ENCODE data around the gene NELL1.
"Not testable (repeated sequence)": the region's sequence is repeated elsewhere in the genome, so short reads cannot be mapped to it uniquely, and the experiment has no call there.

Gene NELL1

GRCh38 chr11:21122523-21122922, 453.1 kb downstream of the NELL1 start:
- no peak for DNase-seq

GRCh38 chr11:21132146-21132720, 462.8 kb downstream of the NELL1 start:
- DNase-seq: no peak

- DNase-seq: no peak
Measured at GRCh38 chr11:21133244-21133643, 463.9 kb downstream of the NELL1 start.

- no peak for DNase-seq
Measured at GRCh38 chr11:21133722-21134121, 464.3 kb downstream of the NELL1 start.

- DNase-seq: no peak
Measured at GRCh38 chr11:21137803-21138202, 468.4 kb downstream of the NELL1 start.

- DNase-seq: not testable (repeated sequence)
Measured at GRCh38 chr11:21141557-21141956, 472.2 kb downstream of the NELL1 start.

GRCh38 chr11:21142007-21142406, 472.6 kb downstream of the NELL1 start:
- DNase-seq: peak in 2 of 4 experiments; percentile 3 to 10

GRCh38 chr11:21144531-21144930, 475.1 kb downstream of the NELL1 start:
- no peak for DNase-seq

GRCh38 chr11:21148376-21148775, 479.0 kb downstream of the NELL1 start:
- no peak for DNase-seq

- DNase-seq: no peak
Measured at GRCh38 chr11:21160140-21160539, 490.8 kb downstream of the NELL1 start.

- no peak for DNase-seq
Measured at GRCh38 chr11:21169639-21170038, 500.3 kb downstream of the NELL1 start.

GRCh38 chr11:21173476-21173875, 504.1 kb downstream of the NELL1 start:
- DNase-seq: no peak

- DNase-seq: no peak
Measured at GRCh38 chr11:21174781-21175180, 505.4 kb downstream of the NELL1 start.

- DNase-seq: no peak
Measured at GRCh38 chr11:21177379-21177778, 508.0 kb downstream of the NELL1 start.

- no peak for DNase-seq
Measured at GRCh38 chr11:21179770-21180169, 510.4 kb downstream of the NELL1 start.

- no peak for DNase-seq
Measured at GRCh38 chr11:21180182-21180581, 510.8 kb downstream of the NELL1 start.

GRCh38 chr11:21185959-21186358, 516.6 kb downstream of the NELL1 start:
- no peak for DNase-seq

GRCh38 chr11:21190181-21190580, 520.8 kb downstream of the NELL1 start:
- no peak for DNase-seq

GRCh38 chr11:21195995-21196394, 526.6 kb downstream of the NELL1 start:
- DNase-seq: no peak

- DNase-seq: no peak
Measured at GRCh38 chr11:21198498-21198897, 529.1 kb downstream of the NELL1 start.

GRCh38 chr11:21205205-21205604, 535.8 kb downstream of the NELL1 start:
- DNase-seq: no peak

- no peak for DNase-seq
Measured at GRCh38 chr11:21225860-21226259, 556.5 kb downstream of the NELL1 start.

- no peak for DNase-seq
Measured at GRCh38 chr11:21229224-21229623, 559.8 kb downstream of the NELL1 start.

- no peak for DNase-seq
Measured at GRCh38 chr11:21250196-21250595, 580.8 kb downstream of the NELL1 start.

GRCh38 chr11:21254055-21254454, 584.7 kb downstream of the NELL1 start:
- DNase-seq: no peak

Measured in suppressor macrophage (primary cell).